Measurements from ENCODE around the gene RHBDD1. TPM values are rescaled to one million over a fixed set of nuclear protein-coding genes. Genes with fewer than 3 reads are reported as not detected.

The RHBDD1 gene
- total RNA-seq, 2 experiments from 2014 or later = 43.8 to 47.1 TPM

- ChIA-PET CTCF (interaction anchor here (1.1 to 2.8 kb wide), 4 partner anchors 13 to 37 kb away, joined by 4 to 10 read pairs (median 5); partner anchors contain the start of gene IRS1), POLR2A (interaction anchor here (1.0 to 3.1 kb wide), 13 partner anchors 11 to 629 kb away, joined by 3 to 38 read pairs (median 8); partner anchors contain the start of gene IRS1)
- Histone ChIP-seq H3K36me3 (ENCODE audit: insufficient read depth, low read length) (no peaks in the 10 kb centered on the region), H3K27ac (ENCODE audit: low read depth in 1 of 2, low read length in 2 of 2) (peak overlapping the region; percentile 96 to 99), H3K4me3 (ENCODE audit: low read length) (peak overlapping the region; percentile 75), H3K27me3 (ENCODE audit: control insufficient read depth in 1 of 2, insufficient read depth in 2 of 2, low read length in 2 of 2) (no peaks in the 10 kb centered on the region), H3K9me3 (ENCODE audit: control insufficient read depth in 1 of 2, insufficient read depth in 1 of 2, low read length in 2 of 2) (peaks cover 0 to 2% of the 10 kb centered on the region in 2 experiments), H3K4me1 (ENCODE audit: insufficient read depth, low read length) (peaks cover 41% of the 10 kb centered on the region)
- peak overlapping the region; percentile 98 for H3K4me3 Mint-ChIP-seq
- no peak for TF ChIP-seq CTCF (IDR thresholded peaks at IDR 0.05)
- H3K27me3 Mint-ChIP-seq = no peaks in the 10 kb centered on the region
- peaks cover 18% of the 10 kb centered on the region for H3K36me3 Mint-ChIP-seq (ENCODE audit: low read depth)
- peak overlapping the region; percentile 100 for H3K27ac Mint-ChIP-seq
- DNase-seq (peak in 3 of 14 experiments; percentile 6 to 21 (median 14)), ATAC-seq (ENCODE audit: poor library complexity) (peak; percentile 8)
- H3K4me1 Mint-ChIP-seq (ENCODE audit: low read depth) = peaks cover 70% of the 10 kb centered on the region
- no peaks in the 10 kb centered on the region for H3K9me3 Mint-ChIP-seq
- intact Hi-C loops (cut with DNase I, micrococcal nuclease) = loop anchor here (2.0 to 10.0 kb wide), 4 partner anchors 45 to 639 kb away; partner anchors contain the start of genes MFF (in 2 of the 2) and AGFG1 (in 1 of the 2)
Observed at GRCh38 chr2:226835420-226835795, 446 bp upstream of the RHBDD1 start.

- no peaks in the 10 kb centered on the region for H3K27me3 Mint-ChIP-seq
- peaks cover 46% of the 10 kb centered on the region for H3K4me1 ChIP-seq (ENCODE audit: insufficient read depth, low read length)
- TF ChIP-seq CTCF (IDR thresholded peaks at IDR 0.05) = no peak
- peaks cover 79% of the 10 kb centered on the region for H3K4me1 Mint-ChIP-seq (ENCODE audit: low read depth)
- H3K9me3 Mint-ChIP-seq = no peaks in the 10 kb centered on the region
- peaks cover 18% of the 10 kb centered on the region for H3K36me3 Mint-ChIP-seq (ENCODE audit: low read depth)
- POLR2A ChIA-PET = interaction anchor here (0.6 to 3.1 kb wide), 15 partner anchors 9 to 653 kb away, joined by 3 to 38 read pairs (median 5); partner anchors contain the start of genes IRS1 and MFF
- peak; percentile 8 for ATAC-seq (ENCODE audit: poor library complexity)
- H3K4me3 Mint-ChIP-seq = peak overlapping the region; percentile 98
- no peaks in the 10 kb centered on the region for H3K9me3 ChIP-seq (ENCODE audit: control insufficient read depth in 1 of 2, insufficient read depth in 1 of 2, low read length in 2 of 2)
- H3K36me3 ChIP-seq (ENCODE audit: insufficient read depth, low read length) = no peaks in the 10 kb centered on the region
- H3K27ac ChIP-seq (ENCODE audit: low read depth in 1 of 2, low read length in 2 of 2) = peak overlapping the region; percentile 96 to 99
- CTCF ChIA-PET = interaction anchor here (1.4 to 2.8 kb wide), 2 partner anchors 12 to 36 kb away, joined by 4 to 10 read pairs; partner anchors contain the start of gene IRS1
- H3K27ac Mint-ChIP-seq = peak overlapping the region; percentile 100
- H3K27me3 ChIP-seq (ENCODE audit: control insufficient read depth in 1 of 2, insufficient read depth in 2 of 2, low read length in 2 of 2) = no peaks in the 10 kb centered on the region
- intact Hi-C loops (cut with DNase I, micrococcal nuclease) = loop anchor here (1.0 to 10.0 kb wide), 5 partner anchors 36 to 638 kb away; partner anchors contain the start of genes MFF (in 2 of the 2) and AGFG1 (in 1 of the 2)
- peak overlapping the region; percentile 75 for H3K4me3 ChIP-seq (ENCODE audit: low read length)
- no peak for DNase-seq
Observed at GRCh38 chr2:226836548-226836885, 663 bp downstream of the RHBDD1 start.

GRCh38 chr2:226837334-226837733 lies 1.5 kb downstream of the RHBDD1 start:
- intact Hi-C loops (cut with DNase I, micrococcal nuclease) = loop anchor here (2.0 to 10.0 kb wide), 4 partner anchors 37 to 637 kb away; partner anchors contain the start of genes MFF (in 2 of the 2) and AGFG1 (in 1 of the 2)
- peaks cover 21% of the 10 kb centered on the region for H3K36me3 Mint-ChIP-seq (ENCODE audit: low read depth)
- peaks cover 87% of the 10 kb centered on the region for H3K4me1 Mint-ChIP-seq (ENCODE audit: low read depth)
- Histone ChIP-seq H3K36me3 (ENCODE audit: insufficient read depth, low read length) (no peaks in the 10 kb centered on the region), H3K4me1 (ENCODE audit: insufficient read depth, low read length) (peaks cover 46% of the 10 kb centered on the region), H3K27me3 (ENCODE audit: control insufficient read depth in 1 of 2, insufficient read depth in 2 of 2, low read length in 2 of 2) (no peaks in the 10 kb centered on the region), H3K27ac (ENCODE audit: low read depth in 1 of 2, low read length in 2 of 2) (peak overlapping the region; percentile 96 to 99), H3K4me3 (ENCODE audit: low read length) (no peak overlapping the region), H3K9me3 (ENCODE audit: control insufficient read depth in 1 of 2, insufficient read depth in 1 of 2, low read length in 2 of 2) (no peaks in the 10 kb centered on the region)
- H3K4me3 Mint-ChIP-seq = peak overlapping the region; percentile 98
- TF ChIP-seq CTCF (IDR thresholded peaks at IDR 0.05) = no peak
- CTCF ChIA-PET = interaction anchor here (0.9 to 3.4 kb wide), 2 partner anchors 9 to 35 kb away, joined by 4 to 10 read pairs; no protein-coding TSS in a partner anchor
- H3K27me3 Mint-ChIP-seq = no peaks in the 10 kb centered on the region
- H3K9me3 Mint-ChIP-seq = no peaks in the 10 kb centered on the region
- ATAC-seq (ENCODE audit: poor library complexity) = no peak
- no peak for DNase-seq
- peak overlapping the region; percentile 100 for H3K27ac Mint-ChIP-seq
- POLR2A ChIA-PET = interaction anchor here (3.1 kb wide), 1 partner anchor 38 kb away, joined by 38 read pairs; the partner anchor contains the start of gene IRS1

Measured in CD4-positive, alpha-beta T cell (primary cell).